ENCODE results near the gene ITGB5. TPM values are rescaled to one million over a fixed set of nuclear protein-coding genes. Genes with fewer than 3 reads are reported as not detected.

ITGB5 gene
- total and polyA plus RNA-seq, 4 donors, result 32.3 to 134 (median 60.7) TPM

DNA sequence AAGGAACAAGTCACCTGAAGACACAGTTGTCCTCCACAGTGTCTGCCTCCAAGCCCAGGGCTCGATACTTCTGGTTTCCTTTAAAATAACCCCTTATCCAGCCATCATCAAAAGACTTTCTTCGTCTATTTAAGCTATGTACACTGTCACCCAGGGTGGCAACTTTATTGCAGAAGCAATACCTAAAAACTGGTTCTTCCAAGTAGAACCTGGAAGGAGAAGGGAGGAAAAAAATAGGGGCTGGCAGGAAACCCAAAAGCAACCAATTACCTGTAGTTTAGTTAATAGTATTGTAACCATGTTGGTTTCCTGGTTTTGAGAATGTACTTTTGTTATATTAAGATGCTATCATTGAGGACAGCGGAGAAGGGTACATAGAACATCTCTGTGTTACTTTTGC is 33.7 kb downstream of the ITGB5 start:
- no peaks in the 10 kb centered on the region for H3K9me3 ChIP-seq (ENCODE audit: control insufficient read depth, insufficient read depth, low read length)
- H3K4me3 ChIP-seq (ENCODE audit: low read depth, low read length), result no peak overlapping the region
- 89% methylated on average over 1 of the region's 3 CpGs for WGBS (ENCODE audit: insufficient coverage)
- no peaks in the 10 kb centered on the region for H3K27me3 ChIP-seq (ENCODE audit: control insufficient read depth, insufficient read depth, low read length)
- H3K4me1 ChIP-seq (ENCODE audit: control insufficient read depth, insufficient read depth, low read length), result peaks cover 12% of the 10 kb centered on the region
- DNase-seq (ENCODE audit: low read depth in 4 of 6, low spot score in 6 of 6), result no peak
- H3K27ac ChIP-seq (ENCODE audit: low read depth, low read length), result no peak overlapping the region
- no peaks in the 10 kb centered on the region for H3K36me3 ChIP-seq (ENCODE audit: control insufficient read depth, insufficient read depth, low read length)

GRCh38 chr3:124851905-124852304 is 35.3 kb downstream of the ITGB5 start:
- H3K27ac ChIP-seq (ENCODE audit: low read depth, low read length), result no peak overlapping the region
- no peak overlapping the region for H3K4me3 ChIP-seq (ENCODE audit: low read depth, low read length)
- 53% methylated on average over 11 of the region's 12 CpGs for WGBS (ENCODE audit: insufficient coverage)
- H3K36me3 ChIP-seq (ENCODE audit: control insufficient read depth, insufficient read depth, low read length), result no peaks in the 10 kb centered on the region
- H3K27me3 ChIP-seq (ENCODE audit: control insufficient read depth, insufficient read depth, low read length), result no peaks in the 10 kb centered on the region
- no peak for DNase-seq (ENCODE audit: low read depth in 4 of 6, low spot score in 6 of 6)
- peaks cover 12% of the 10 kb centered on the region for H3K4me1 ChIP-seq (ENCODE audit: control insufficient read depth, insufficient read depth, low read length)
- H3K9me3 ChIP-seq (ENCODE audit: control insufficient read depth, insufficient read depth, low read length), result no peaks in the 10 kb centered on the region

- H3K27ac ChIP-seq (ENCODE audit: low read depth, low read length), result no peak overlapping the region
- peaks cover 4% of the 10 kb centered on the region for H3K36me3 ChIP-seq (ENCODE audit: control insufficient read depth, insufficient read depth, low read length)
- peaks cover 12% of the 10 kb centered on the region for H3K4me1 ChIP-seq (ENCODE audit: control insufficient read depth, insufficient read depth, low read length)
- H3K27me3 ChIP-seq (ENCODE audit: control insufficient read depth, insufficient read depth, low read length), result no peaks in the 10 kb centered on the region
- DNase-seq (ENCODE audit: low read depth in 4 of 6, low spot score in 6 of 6), result peak in 1 of 6 donors; percentile 47
- H3K4me3 ChIP-seq (ENCODE audit: low read depth, low read length), result no peak overlapping the region
- WGBS (ENCODE audit: insufficient coverage), result no CpG with 5 or more reads among the region's 3 CpGs
- H3K9me3 ChIP-seq (ENCODE audit: control insufficient read depth, insufficient read depth, low read length), result no peaks in the 10 kb centered on the region
These were observed 36.0 kb downstream of the ITGB5 start for GRCh38 chr3:124851136-124851535.

GRCh38 chr3:124850633-124851032 is 36.5 kb downstream of the ITGB5 start:
- H3K27me3 ChIP-seq (ENCODE audit: control insufficient read depth, insufficient read depth, low read length), result no peaks in the 10 kb centered on the region
- H3K9me3 ChIP-seq (ENCODE audit: control insufficient read depth, insufficient read depth, low read length), result no peaks in the 10 kb centered on the region
- peak in 1 of 6 donors; percentile 43 for DNase-seq (ENCODE audit: low read depth in 4 of 6, low spot score in 6 of 6)
- WGBS (ENCODE audit: insufficient coverage), result 47% methylated on average over 1 of the region's 2 CpGs
- H3K4me3 ChIP-seq (ENCODE audit: low read depth, low read length), result no peak overlapping the region
- peaks cover 12% of the 10 kb centered on the region for H3K4me1 ChIP-seq (ENCODE audit: control insufficient read depth, insufficient read depth, low read length)
- peaks cover 4% of the 10 kb centered on the region for H3K36me3 ChIP-seq (ENCODE audit: control insufficient read depth, insufficient read depth, low read length)
- H3K27ac ChIP-seq (ENCODE audit: low read depth, low read length), result no peak overlapping the region

DNA sequence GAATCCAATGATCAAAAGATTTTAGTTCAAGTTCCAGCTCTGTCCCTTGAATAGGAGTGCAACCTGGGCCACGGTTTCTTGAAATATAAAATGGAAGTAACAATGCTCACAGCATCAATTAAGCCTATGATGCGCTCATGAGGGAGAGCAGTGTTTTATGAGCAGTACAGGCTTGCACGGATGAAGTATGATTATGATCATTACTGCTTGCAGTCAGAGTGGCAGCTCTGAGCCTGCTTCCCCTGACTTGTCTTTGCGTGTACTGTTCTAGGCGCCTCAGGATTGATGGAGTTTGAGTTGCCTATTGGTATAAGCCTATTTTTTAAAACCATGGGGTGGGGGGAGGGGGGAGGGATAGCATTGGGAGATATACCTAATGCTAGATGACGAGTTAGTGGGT is 37.0 kb downstream of the ITGB5 start:
- DNase-seq (ENCODE audit: low read depth in 4 of 6, low spot score in 6 of 6), result peak in 1 of 6 donors; percentile 77
- WGBS (ENCODE audit: insufficient coverage), result 60% methylated on average over 3 of the region's 6 CpGs
- Histone ChIP-seq H3K27me3 (ENCODE audit: control insufficient read depth, insufficient read depth, low read length) (no peaks in the 10 kb centered on the region), H3K9me3 (ENCODE audit: control insufficient read depth, insufficient read depth, low read length) (no peaks in the 10 kb centered on the region), H3K36me3 (ENCODE audit: control insufficient read depth, insufficient read depth, low read length) (peaks cover 4% of the 10 kb centered on the region), H3K4me3 (ENCODE audit: low read depth, low read length) (no peak overlapping the region), H3K4me1 (ENCODE audit: control insufficient read depth, insufficient read depth, low read length) (peaks cover 12% of the 10 kb centered on the region), H3K27ac (ENCODE audit: low read depth, low read length) (no peak overlapping the region)

- H3K27me3 ChIP-seq (ENCODE audit: control insufficient read depth, insufficient read depth, low read length), result no peaks in the 10 kb centered on the region
- WGBS (ENCODE audit: insufficient coverage), result 98% methylated on average over 8 of the region's 9 CpGs
- DNase-seq (ENCODE audit: low read depth in 4 of 6, low spot score in 6 of 6), result no peak
- no peak overlapping the region for H3K4me3 ChIP-seq (ENCODE audit: low read depth, low read length)
- peaks cover 4% of the 10 kb centered on the region for H3K36me3 ChIP-seq (ENCODE audit: control insufficient read depth, insufficient read depth, low read length)
- no peak overlapping the region for H3K27ac ChIP-seq (ENCODE audit: low read depth, low read length)
- H3K4me1 ChIP-seq (ENCODE audit: control insufficient read depth, insufficient read depth, low read length), result peaks cover 12% of the 10 kb centered on the region
- no peaks in the 10 kb centered on the region for H3K9me3 ChIP-seq (ENCODE audit: control insufficient read depth, insufficient read depth, low read length)
These were observed 38.9 kb downstream of the ITGB5 start for GRCh38 chr3:124848300-124848699.

GRCh38 chr3:124847863-124848262 is 39.3 kb downstream of the ITGB5 start:
- no CpG with 5 or more reads among the region's 2 CpGs for WGBS (ENCODE audit: insufficient coverage)
- Histone ChIP-seq H3K36me3 (ENCODE audit: control insufficient read depth, insufficient read depth, low read length) (peaks cover 5% of the 10 kb centered on the region), H3K4me3 (ENCODE audit: low read depth, low read length) (no peak overlapping the region), H3K9me3 (ENCODE audit: control insufficient read depth, insufficient read depth, low read length) (no peaks in the 10 kb centered on the region), H3K27me3 (ENCODE audit: control insufficient read depth, insufficient read depth, low read length) (no peaks in the 10 kb centered on the region), H3K4me1 (ENCODE audit: control insufficient read depth, insufficient read depth, low read length) (peaks cover 12% of the 10 kb centered on the region), H3K27ac (ENCODE audit: low read depth, low read length) (no peak overlapping the region)
- peak in 1 of 6 donors; percentile 38 for DNase-seq (ENCODE audit: low read depth in 4 of 6, low spot score in 6 of 6)

DNA sequence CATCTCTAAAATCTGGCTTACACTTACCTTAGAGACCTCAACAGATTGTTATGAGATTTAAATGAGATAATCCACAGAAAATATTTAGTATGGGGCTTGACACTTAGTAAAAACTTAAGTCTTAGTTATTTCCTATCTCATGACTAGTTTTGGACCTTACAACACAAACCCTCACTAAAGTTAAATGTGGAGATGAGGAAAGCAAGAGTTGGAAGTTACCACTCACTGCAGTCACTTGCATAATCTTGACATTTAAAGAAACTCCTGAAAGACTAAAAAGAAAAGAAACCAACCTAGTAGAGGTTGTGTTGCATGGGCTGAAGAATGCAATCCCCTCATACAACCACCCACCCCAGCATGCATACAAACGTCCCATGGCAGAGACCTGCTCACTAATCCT is 40.1 kb downstream of the ITGB5 start:
- Histone ChIP-seq H3K4me1 (ENCODE audit: control insufficient read depth, insufficient read depth, low read length) (peaks cover 6% of the 10 kb centered on the region), H3K9me3 (ENCODE audit: control insufficient read depth, insufficient read depth, low read length) (no peaks in the 10 kb centered on the region), H3K4me3 (ENCODE audit: low read depth, low read length) (no peak overlapping the region), H3K27me3 (ENCODE audit: control insufficient read depth, insufficient read depth, low read length) (no peaks in the 10 kb centered on the region), H3K36me3 (ENCODE audit: control insufficient read depth, insufficient read depth, low read length) (peaks cover 11% of the 10 kb centered on the region), H3K27ac (ENCODE audit: low read depth, low read length) (no peak overlapping the region)
- DNase-seq (ENCODE audit: low read depth in 4 of 6, low spot score in 6 of 6), result no peak
- WGBS (ENCODE audit: insufficient coverage), result 78% methylated on average over 1 of the region's 1 CpG

DNA sequence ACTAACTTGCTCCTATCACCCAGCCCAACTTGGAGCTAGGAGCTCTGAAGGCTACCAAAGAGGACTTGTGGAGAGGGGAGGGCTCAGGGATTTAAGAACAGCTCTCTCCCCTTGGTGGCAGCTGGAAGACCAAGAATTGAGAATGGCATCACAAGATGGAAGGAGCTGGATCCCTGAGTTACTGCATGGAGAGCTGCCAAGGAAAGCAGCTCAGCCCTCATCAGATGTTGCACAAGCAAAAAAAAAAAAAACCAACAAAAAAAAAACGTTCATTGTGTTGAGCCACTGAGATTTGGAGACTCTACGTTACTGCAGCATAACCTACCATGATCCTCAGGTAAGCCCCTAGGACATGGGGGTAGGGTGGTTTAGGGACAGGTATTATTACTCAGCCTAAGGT is 41.0 kb downstream of the ITGB5 start:
- Histone ChIP-seq H3K9me3 (ENCODE audit: control insufficient read depth, insufficient read depth, low read length) (no peaks in the 10 kb centered on the region), H3K4me1 (ENCODE audit: control insufficient read depth, insufficient read depth, low read length) (peaks cover 3% of the 10 kb centered on the region), H3K36me3 (ENCODE audit: control insufficient read depth, insufficient read depth, low read length) (peaks cover 12% of the 10 kb centered on the region), H3K27ac (ENCODE audit: low read depth, low read length) (no peak overlapping the region), H3K27me3 (ENCODE audit: control insufficient read depth, insufficient read depth, low read length) (no peaks in the 10 kb centered on the region), H3K4me3 (ENCODE audit: low read depth, low read length) (no peak overlapping the region)
- DNase-seq (ENCODE audit: low read depth in 4 of 6, low spot score in 6 of 6), result no peak
- WGBS (ENCODE audit: insufficient coverage), result no CpG with 5 or more reads among the region's 2 CpGs

GRCh38 chr3:124845406-124845805 is 41.8 kb downstream of the ITGB5 start:
- Histone ChIP-seq H3K27ac (ENCODE audit: low read depth, low read length) (no peak overlapping the region), H3K27me3 (ENCODE audit: control insufficient read depth, insufficient read depth, low read length) (no peaks in the 10 kb centered on the region), H3K9me3 (ENCODE audit: control insufficient read depth, insufficient read depth, low read length) (no peaks in the 10 kb centered on the region), H3K4me1 (ENCODE audit: control insufficient read depth, insufficient read depth, low read length) (peaks cover 3% of the 10 kb centered on the region), H3K36me3 (ENCODE audit: control insufficient read depth, insufficient read depth, low read length) (peaks cover 17% of the 10 kb centered on the region), H3K4me3 (ENCODE audit: low read depth, low read length) (no peak overlapping the region)
- 63% methylated on average over 3 of the region's 5 CpGs for WGBS (ENCODE audit: insufficient coverage)
- no peak for DNase-seq (ENCODE audit: low read depth in 4 of 6, low spot score in 6 of 6)

All from spinal cord (tissue), 10 donors.